ENCODE data around the gene FSCN2.

DNA sequence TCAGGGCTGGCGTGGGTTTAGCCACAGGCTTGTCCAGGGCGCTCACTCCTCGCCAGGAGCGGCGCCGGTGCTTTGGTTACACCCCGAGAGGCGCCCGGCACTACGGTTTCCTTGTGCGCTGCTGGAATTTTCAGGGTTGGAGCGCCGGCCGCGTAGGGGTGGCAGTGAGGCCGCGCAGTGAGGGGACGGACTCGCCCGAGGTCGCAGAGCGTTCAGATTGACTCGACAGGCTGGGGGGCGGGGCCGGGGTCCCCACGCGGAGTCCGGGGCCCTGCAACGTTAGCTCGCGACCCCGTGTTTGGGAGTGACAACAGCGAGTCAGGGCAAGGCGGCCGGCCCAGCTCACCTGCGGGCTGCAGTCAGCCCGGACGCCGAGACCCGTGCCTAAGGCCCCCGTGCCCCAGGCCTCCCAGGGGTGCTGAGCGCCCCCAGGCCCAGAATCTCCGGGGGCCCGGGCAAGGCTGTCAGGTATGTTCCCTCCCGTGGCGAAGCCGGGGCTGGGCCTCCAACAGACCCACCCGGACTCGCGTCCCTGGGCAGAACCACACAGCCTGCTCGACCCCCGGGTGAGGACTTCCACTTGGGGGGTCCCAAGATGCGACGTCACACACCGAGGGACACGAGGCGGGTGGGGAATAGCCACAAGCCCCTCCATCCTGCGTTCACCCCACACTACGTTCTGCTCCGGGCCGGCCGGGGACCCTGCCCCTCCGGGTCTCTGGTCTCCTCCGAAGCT, 14.3 kb upstream of the FSCN2 start:
- TF ChIP-seq, protein P1, sequence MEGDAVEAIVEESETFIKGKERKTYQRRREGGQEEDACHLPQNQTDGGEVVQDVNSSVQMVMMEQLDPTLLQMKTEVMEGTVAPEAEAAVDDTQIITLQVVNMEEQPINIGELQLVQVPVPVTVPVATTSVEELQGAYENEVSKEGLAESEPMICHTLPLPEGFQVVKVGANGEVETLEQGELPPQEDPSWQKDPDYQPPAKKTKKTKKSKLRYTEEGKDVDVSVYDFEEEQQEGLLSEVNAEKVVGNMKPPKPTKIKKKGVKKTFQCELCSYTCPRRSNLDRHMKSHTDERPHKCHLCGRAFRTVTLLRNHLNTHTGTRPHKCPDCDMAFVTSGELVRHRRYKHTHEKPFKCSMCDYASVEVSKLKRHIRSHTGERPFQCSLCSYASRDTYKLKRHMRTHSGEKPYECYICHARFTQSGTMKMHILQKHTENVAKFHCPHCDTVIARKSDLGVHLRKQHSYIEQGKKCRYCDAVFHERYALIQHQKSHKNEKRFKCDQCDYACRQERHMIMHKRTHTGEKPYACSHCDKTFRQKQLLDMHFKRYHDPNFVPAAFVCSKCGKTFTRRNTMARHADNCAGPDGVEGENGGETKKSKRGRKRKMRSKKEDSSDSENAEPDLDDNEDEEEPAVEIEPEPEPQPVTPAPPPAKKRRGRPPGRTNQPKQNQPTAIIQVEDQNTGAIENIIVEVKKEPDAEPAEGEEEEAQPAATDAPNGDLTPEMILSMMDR (IDR thresholded peaks at IDR 0.05): no peak
- peak in 1 of 2 donors; percentile 69 for TF ChIP-seq POLR2A (IDR thresholded peaks at IDR 0.05)
